GM12872 (cell line): ENCODE measurements around the gene CCDC122.
A peak's percentile ranks its signal among the peaks of the same experiment; 100 is the strongest.

Experiments used
- TF ChIP-seq, protein P1 (sequence below): IDR thresholded peaks from 3 replicates; pipeline ENCODE4 v1.5.1; 2011; ENCODE audit warnings: low read depth, mild to moderate bottlenecking, low read length, moderate library complexity; ENCODE audit not compliant: insufficient read depth

The CCDC122 gene

DNA sequence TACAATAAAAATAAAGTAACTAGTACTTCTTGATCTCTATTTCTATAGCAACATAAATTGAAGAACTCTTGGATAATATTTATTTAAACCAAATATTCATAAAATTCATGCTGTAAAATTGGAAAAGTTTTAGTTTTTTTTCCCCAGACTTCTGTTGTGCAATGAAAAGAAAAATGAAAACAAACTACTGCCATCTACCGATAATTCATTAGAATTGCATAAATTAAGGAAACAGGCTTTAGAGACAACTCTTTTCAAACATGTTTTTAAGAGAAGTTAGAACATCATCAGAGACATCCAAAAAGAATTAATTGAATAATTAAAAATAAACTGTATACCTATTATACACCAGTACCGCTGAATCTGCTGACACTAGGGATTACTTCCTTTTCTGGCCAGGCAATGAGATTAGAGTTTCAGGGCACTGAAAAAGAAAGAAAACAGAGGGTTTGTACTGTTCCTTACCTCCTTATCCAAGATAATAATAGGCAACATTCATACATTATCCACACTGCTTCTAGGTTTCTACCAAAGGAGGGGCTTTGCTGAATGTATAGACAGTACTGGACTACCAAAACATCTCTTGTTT lies 4.9 kb downstream of the CCDC122 start:
- TF ChIP-seq, protein P1, sequence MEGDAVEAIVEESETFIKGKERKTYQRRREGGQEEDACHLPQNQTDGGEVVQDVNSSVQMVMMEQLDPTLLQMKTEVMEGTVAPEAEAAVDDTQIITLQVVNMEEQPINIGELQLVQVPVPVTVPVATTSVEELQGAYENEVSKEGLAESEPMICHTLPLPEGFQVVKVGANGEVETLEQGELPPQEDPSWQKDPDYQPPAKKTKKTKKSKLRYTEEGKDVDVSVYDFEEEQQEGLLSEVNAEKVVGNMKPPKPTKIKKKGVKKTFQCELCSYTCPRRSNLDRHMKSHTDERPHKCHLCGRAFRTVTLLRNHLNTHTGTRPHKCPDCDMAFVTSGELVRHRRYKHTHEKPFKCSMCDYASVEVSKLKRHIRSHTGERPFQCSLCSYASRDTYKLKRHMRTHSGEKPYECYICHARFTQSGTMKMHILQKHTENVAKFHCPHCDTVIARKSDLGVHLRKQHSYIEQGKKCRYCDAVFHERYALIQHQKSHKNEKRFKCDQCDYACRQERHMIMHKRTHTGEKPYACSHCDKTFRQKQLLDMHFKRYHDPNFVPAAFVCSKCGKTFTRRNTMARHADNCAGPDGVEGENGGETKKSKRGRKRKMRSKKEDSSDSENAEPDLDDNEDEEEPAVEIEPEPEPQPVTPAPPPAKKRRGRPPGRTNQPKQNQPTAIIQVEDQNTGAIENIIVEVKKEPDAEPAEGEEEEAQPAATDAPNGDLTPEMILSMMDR, result peak; percentile 34; the same call in 1 of the 3 replicates

DNA sequence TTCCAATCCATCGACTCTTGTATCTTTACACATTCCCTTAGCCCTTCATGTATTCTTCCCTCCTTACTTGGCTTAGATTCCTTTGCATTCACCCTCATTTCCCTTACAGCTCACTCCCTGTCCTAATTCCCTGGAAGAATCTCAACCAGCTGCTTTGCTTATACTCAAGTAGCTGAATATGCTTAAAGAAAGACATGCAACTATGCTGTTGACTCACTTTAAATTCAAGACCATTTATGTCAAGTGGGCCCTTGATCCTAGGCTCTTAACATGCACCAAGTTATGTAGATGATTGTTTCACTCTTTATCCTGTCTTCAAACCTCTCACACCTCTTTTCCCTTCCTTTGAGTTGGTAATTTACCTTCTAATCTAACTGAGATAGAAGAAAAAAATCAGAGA lies 7.4 kb downstream of the CCDC122 start:
- TF ChIP-seq, protein P1, result no peak

DNA sequence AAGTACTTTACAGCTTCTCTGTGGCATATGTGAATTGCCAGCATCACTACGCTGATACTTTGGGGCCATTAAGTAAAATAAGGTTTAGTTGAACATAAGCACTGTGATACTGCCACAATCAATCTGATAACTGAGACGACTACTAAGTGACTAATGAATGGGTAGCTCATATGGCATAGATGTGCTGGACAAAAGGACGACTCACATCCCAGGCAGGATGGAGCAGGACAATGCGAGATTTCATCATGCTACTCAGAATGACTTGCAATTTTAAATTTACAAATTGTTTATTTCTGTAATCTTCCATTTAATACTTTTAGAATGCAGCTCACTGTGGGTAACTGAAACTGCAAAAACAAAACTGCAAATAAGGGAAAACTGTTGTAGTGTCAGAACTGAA lies 13.6 kb downstream of the CCDC122 start:
- TF ChIP-seq, protein P1, result no peak

DNA sequence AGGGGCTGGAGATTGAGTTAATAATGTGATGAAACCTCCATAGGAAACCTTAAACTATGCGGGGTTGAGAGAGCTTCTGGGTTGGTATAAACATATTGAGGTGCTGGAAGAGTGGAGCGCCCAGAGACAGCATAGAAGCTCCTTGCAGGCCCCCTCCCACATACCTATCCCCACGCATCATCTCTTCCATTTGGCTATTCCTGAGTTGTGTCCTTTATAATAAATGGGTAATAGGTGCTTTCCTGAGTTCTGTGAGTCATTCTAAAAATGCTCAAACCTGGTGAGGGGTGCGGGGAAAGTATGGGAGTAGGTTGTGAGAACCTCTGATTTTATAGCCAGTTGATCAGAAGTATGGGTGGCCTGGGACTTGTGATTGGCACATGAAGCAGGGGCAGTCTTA lies 14.6 kb downstream of the CCDC122 start:
- TF ChIP-seq, protein P1, result no peak

DNA sequence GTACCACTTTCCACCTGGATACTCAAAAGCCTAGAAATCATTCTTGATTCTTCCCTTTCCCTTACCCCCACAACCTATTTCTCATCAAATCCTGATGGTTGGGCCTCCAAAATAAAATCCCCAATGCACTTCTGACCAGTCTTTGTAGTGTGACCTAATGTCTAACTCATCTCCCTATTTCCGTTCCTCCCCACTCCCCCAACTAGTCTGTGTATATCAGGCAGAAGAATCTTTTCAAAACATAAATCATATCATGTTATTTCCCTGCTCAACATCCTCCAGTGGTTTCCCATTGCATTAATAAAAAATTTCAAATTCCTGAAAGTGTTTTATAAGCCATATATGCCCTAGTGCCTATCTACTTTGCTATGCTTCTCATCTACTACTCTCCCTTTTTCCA lies 17.7 kb downstream of the CCDC122 start:
- TF ChIP-seq, protein P1, result no peak

DNA sequence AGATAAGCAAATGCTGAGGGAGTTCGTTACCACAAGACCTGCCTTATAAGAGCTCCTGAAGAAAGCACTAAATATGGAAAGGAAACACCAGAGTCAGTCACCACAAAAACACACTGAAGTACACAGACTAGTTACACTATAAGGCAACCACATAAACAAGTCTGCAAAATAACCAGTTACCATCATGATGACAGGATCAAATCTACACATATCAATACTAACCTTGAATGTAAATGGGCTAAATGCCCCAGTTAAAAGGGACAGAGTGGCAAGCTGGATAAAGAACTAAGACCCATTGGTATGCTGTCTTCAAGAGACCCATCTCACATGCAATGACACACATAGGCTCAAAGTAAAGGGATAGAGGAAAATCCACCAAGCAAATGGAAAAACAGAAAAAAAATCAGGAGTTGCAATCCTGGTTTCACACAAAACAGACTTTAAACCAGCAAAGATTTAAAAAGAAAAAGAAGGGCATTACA lies 26.6 kb downstream of the CCDC122 start:
- TF ChIP-seq, protein P1, result no peak

DNA sequence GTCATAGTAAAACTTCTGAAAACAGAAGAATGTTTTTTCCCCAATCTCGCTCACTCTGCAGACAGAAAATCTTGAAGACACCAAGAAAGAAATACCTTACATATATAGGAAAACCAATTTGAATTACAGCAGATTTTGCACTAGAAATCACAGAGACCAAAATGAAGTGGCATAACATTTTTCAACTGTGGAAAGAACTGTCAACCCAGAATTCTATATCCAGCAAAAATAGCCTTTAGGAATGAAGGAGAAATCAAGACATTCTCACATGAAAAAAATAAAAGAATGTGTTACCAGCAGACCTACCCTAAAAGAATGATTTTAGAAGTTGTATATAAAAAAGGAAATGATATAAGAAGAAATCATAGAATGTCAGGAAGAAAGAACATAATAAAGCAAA lies 28.7 kb downstream of the CCDC122 start:
- TF ChIP-seq, protein P1, result no peak
